Panc1 (cell line): ENCODE data around the gene ZNF79. TPM values are rescaled to one million over a fixed set of nuclear protein-coding genes. Genes with fewer than 3 reads are reported as not detected.

ENCODE experiments used
- ATAC-seq: fragments of 200-7000 bp; cut with Tn5 transposase; 2 replicates; pipeline ENCODE4 v1.9.1; 2020; ENCODE audit warnings: mild to moderate bottlenecking, moderate library complexity
- BruUV-seq: library from RNA; stranded (reverse); fragments of 400-500 nt; replicated peaks from 2 replicates; lab custom pipeline; 2021; lab: Mats Ljungman, UMichigan
- CTCF ChIA-PET: fragments of 300-600 bp; sonication (Branson Sonifier 250); formaldehyde crosslinking; loops from one replicate; lab custom pipeline; 2022; ENCODE audit warnings: antibody characterized with exemption; lab: Charles Lee
- POLR2A ChIA-PET: fragments of 300-600 bp; sonication (Branson Sonifier 250); formaldehyde crosslinking; loops from one replicate; lab custom pipeline; 2022; ENCODE audit warnings: antibody characterized with exemption; lab: Charles Lee
- DNase-seq: peaks from one replicate; pipeline ENCODE4 v3.0.0-alpha.2; 2010; ENCODE audit warnings: low read depth, low spot score
- H3K27ac ChIP-seq: 2 replicates; pipeline ENCODE4 v1.5.1; 2011; ENCODE audit warnings: mild to moderate bottlenecking, low read length, inconsistent platforms
- H3K27me3 ChIP-seq: fragments of 200-500 bp; sonication (Bioruptor generic); 2 replicates; pipeline ENCODE4 v1.6.0; 2014; ENCODE audit warnings: low read length, inconsistent platforms; ENCODE audit not compliant: control insufficient read depth, insufficient read depth
- H3K36me3 ChIP-seq: fragments of 200-500 bp; sonication (Bioruptor generic); 2 replicates; pipeline ENCODE4 v1.5.1; 2014; ENCODE audit warnings: inconsistent platforms, mild to moderate bottlenecking, low read length, moderate library complexity; ENCODE audit not compliant: control insufficient read depth, insufficient read depth
- H3K4me1 ChIP-seq: 2 replicates; pipeline ENCODE4 v1.5.1; 2011; ENCODE audit warnings: inconsistent platforms, mild to moderate bottlenecking, low read length, moderate library complexity; ENCODE audit not compliant: control insufficient read depth, insufficient read depth
- H3K4me3 ChIP-seq, 2 experiments: 2 replicates each; pipeline ENCODE4 v1.5.1; 2011 to 2012; ENCODE audit warnings: low read depth in 2 of 2, low read length in 2 of 2, mild to moderate bottlenecking in 2 of 2, inconsistent platforms in 1 of 2, moderate library complexity in 1 of 2
- H3K9me3 ChIP-seq: fragments of 200-500 bp; sonication (Bioruptor generic); 2 replicates; pipeline ENCODE4 v1.5.1; 2014; ENCODE audit warnings: low read depth, mild to moderate bottlenecking, inconsistent platforms, low read length, moderate library complexity; ENCODE audit not compliant: control insufficient read depth, insufficient read depth
- CTCF ChIP-seq: fragments of 450-650 bp; IDR thresholded peaks from 2 replicates; pipeline ENCODE4 v1.5.1; 2017; ENCODE audit warnings: mild to moderate bottlenecking
- POLR2AphosphoS5 ChIP-seq: IDR thresholded peaks from 2 replicates; pipeline ENCODE4 v1.6.1; 2012; ENCODE audit warnings: mild to moderate bottlenecking, low read depth, low read length, moderate library complexity
- REST ChIP-seq, 2 experiments: IDR thresholded peaks; 2 replicates each; pipeline ENCODE4 v1.6.1; 2011 to 2012; ENCODE audit warnings: low read depth in 2 of 2, control low read depth in 1 of 2, low read length in 1 of 2, mild to moderate bottlenecking in 1 of 2, moderate library complexity in 1 of 2; ENCODE audit not compliant: insufficient read depth in 1 of 2
- SIN3A ChIP-seq: IDR thresholded peaks from 2 replicates; pipeline ENCODE4 v1.6.1; 2012; ENCODE audit warnings: low read depth, mild to moderate bottlenecking, low read length, moderate library complexity, borderline replicate concordance; ENCODE audit not compliant: insufficient read depth
- TCF7L2 ChIP-seq: IDR thresholded peaks from 2 replicates; pipeline ENCODE4 v1.6.1; 2011; ENCODE audit warnings: mild to moderate bottlenecking, low read depth, low read length, inconsistent platforms
- in situ Hi-C: cut with HindIII; loops from 2 replicates; pipeline ENCODE4 v1.10.0; 2016; ENCODE audit warnings: low sequenced_read_pairs, low pct_unique_long_range_greater_than_20kb
- intact Hi-C: fragments of 100-400 bp; cut with micrococcal nuclease; formaldehyde crosslinking; loops from one replicate; pipeline ENCODE4 v1.10.0; 2022; ENCODE audit not compliant: unreplicated experiment
- total RNA-seq: library from RNA; stranded (reverse); gene quantifications from one replicate; pipeline ENCODE4 v1.2.1, GENCODE V29; 2021; ENCODE audit not compliant: unreplicated experiment

Gene ZNF79
- total RNA-seq, 1 experiment from 2014 or later, result 5.4 TPM

GRCh38 chr9:127437497-127438264, 13.5 kb downstream of the ZNF79 start:
- intact Hi-C loops, result no loop called here

GRCh38 chr9:127438394-127438793, 14.2 kb downstream of the ZNF79 start:
- no peak for ATAC-seq
- no peaks in the 10 kb centered on the region for H3K27me3 ChIP-seq

More at GRCh38 chr9:127437497-127438264, 13.5 kb downstream of the ZNF79 start:
- CTCF ChIA-PET, result no interaction called here
- no peak for DNase-seq
- POLR2A ChIA-PET, result no interaction called here
- in situ Hi-C loops, result no loop called here
- H3K4me3 ChIP-seq, result no peak overlapping the region
- H3K27ac ChIP-seq, result no peak overlapping the region
- no peaks in the 10 kb centered on the region for H3K27me3 ChIP-seq
- H3K36me3 ChIP-seq, result peaks cover 3% of the 10 kb centered on the region; the same call in 1 of the 2 replicates
- no peak for ATAC-seq
- no peaks in the 10 kb centered on the region for H3K9me3 ChIP-seq
- no TSS peak for BruUV-seq
- no peak for TF ChIP-seq REST (IDR thresholded peaks at IDR 0.05; ENCODE audit: insufficient read depth in 1 of 2, low read depth in 2 of 2, low read length in 1 of 2)
- no peak for TF ChIP-seq TCF7L2
- TF ChIP-seq POLR2AphosphoS5, result no peak
- no peak for TF ChIP-seq SIN3A
- TF ChIP-seq CTCF, result no peak; the same call in 1 of the 2 replicates
- H3K4me1 ChIP-seq, result no peaks in the 10 kb centered on the region

More at GRCh38 chr9:127438394-127438793, 14.2 kb downstream of the ZNF79 start:
- H3K4me3 ChIP-seq, result no peak overlapping the region
- H3K9me3 ChIP-seq, result no peaks in the 10 kb centered on the region
- TF ChIP-seq POLR2AphosphoS5 (no peak), REST (IDR thresholded peaks at IDR 0.05; ENCODE audit: insufficient read depth in 1 of 2, low read depth in 2 of 2, low read length in 1 of 2) (no peak), TCF7L2 (no peak), CTCF (no peak), SIN3A (no peak)
- intact Hi-C loops (no loop called here), in situ Hi-C loops (no loop called here)
- no peak overlapping the region for H3K27ac ChIP-seq
- ChIA-PET POLR2A (interaction anchor here (0.7 kb wide), 1 partner anchor 1139 kb away, joined by 6 read pairs; no protein-coding TSS in a partner anchor), CTCF (no interaction called here)
- BruUV-seq, result no TSS peak
- no peak for DNase-seq
- H3K4me1 ChIP-seq, result no peaks in the 10 kb centered on the region
- peaks cover 3% of the 10 kb centered on the region; the same call in 1 of the 2 replicates for H3K36me3 ChIP-seq
